GM12875 (cell line): ENCODE data around the gene CLSTN2.

Experiments
- H3K4me3 ChIP-seq: one replicate; pipeline ENCODE4 v1.5.1; 2011; ENCODE audit warnings: low read depth, low read length, control low read depth
- TF ChIP-seq, protein P1 (sequence below): IDR thresholded peaks from 2 replicates; pipeline ENCODE4 v1.5.1; 2011; ENCODE audit warnings: low read depth, mild to moderate bottlenecking, control low read depth, inconsistent platforms, low read length, moderate library complexity, borderline replicate concordance; ENCODE audit not compliant: insufficient read depth

CLSTN2 gene

DNA sequence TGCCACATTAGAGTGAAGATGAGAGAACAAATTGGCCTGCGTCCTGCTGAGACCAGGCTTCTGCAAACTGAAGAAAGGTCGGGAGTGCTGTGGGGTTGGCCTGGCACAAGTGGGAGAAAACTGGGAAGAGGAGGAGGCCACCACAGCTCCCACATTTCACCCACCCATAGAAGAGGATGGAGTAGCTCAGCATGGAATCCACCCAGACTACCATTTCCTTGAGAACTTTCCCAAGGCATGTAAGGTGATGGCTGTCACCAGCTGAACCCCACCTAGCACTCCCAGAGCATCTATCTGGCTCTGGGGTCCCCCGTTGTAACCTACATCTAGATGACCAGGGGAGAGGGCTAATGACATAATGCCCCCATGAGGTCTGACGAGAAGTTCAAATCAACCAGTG lies 622.5 kb downstream of the CLSTN2 start:
- H3K4me3 ChIP-seq, result no peak overlapping the region
- TF ChIP-seq, protein P1, sequence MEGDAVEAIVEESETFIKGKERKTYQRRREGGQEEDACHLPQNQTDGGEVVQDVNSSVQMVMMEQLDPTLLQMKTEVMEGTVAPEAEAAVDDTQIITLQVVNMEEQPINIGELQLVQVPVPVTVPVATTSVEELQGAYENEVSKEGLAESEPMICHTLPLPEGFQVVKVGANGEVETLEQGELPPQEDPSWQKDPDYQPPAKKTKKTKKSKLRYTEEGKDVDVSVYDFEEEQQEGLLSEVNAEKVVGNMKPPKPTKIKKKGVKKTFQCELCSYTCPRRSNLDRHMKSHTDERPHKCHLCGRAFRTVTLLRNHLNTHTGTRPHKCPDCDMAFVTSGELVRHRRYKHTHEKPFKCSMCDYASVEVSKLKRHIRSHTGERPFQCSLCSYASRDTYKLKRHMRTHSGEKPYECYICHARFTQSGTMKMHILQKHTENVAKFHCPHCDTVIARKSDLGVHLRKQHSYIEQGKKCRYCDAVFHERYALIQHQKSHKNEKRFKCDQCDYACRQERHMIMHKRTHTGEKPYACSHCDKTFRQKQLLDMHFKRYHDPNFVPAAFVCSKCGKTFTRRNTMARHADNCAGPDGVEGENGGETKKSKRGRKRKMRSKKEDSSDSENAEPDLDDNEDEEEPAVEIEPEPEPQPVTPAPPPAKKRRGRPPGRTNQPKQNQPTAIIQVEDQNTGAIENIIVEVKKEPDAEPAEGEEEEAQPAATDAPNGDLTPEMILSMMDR, result no peak

DNA sequence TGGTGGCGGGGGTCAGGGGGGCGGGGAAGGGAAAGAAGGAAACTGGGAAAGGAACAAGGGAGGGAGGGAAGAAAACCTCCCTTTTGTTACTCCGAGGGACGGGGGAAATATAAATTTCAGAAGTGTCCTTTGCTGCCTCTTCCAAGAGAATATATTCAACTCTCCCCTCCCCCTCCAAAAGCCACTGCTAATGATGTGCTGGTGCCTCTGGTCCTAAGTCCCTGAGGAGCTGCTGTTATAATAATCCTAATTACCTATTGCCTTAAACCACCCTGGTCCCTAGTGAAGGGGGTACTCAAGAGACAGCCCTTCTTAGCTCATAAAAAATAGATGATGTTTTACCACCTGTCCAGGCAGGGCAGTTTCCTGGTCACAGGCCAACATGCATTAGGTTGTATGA lies 624.6 kb downstream of the CLSTN2 start:
- TF ChIP-seq, protein P1, result no peak
- no peak overlapping the region for H3K4me3 ChIP-seq

DNA sequence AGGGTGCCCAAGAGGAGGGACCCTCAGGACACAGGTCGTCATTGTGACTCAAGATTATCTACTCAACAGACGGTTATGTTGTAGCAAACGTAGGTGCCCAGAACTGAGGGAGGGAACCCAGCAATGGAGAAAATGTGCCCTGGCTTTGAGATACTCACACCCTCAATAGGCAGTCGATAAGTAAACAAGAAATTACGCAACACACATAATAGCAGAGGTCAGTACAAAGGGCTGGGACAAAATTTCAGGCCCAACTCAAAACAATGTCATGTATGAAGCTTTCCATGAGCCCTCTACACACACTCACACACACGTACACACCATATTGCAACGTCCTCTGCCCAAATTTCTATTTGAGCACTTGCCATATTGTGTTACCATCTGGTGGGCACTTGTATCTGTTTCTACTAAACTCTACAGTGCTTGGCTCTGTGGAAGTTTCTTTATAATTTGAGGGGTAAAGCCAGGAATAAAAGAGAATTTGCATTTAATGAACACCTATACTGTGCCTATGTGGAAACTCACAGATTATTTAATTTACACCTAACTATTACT lies 628.3 kb downstream of the CLSTN2 start:
- H3K4me3 ChIP-seq, result no peak overlapping the region
- TF ChIP-seq, protein P1, result no peak

DNA sequence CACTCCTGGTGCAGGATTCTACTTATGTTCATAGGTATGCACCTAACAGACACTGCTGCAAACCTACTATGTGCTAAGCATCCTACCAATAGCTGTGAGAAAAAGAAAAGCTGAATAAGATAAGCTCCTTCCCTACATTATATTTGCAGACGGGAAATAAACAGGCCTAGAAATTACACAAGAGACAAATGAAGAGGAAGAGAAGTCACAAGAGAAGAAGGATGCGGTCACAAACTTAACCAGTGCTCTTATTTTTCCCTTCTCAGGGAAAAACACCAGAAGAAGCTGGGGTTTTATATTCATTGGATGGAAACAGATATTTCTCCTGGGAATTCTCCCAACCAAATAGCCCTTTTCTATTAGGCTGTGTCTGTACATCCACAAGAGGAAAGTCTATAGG lies 633.1 kb downstream of the CLSTN2 start:
- TF ChIP-seq, protein P1, result no peak

DNA sequence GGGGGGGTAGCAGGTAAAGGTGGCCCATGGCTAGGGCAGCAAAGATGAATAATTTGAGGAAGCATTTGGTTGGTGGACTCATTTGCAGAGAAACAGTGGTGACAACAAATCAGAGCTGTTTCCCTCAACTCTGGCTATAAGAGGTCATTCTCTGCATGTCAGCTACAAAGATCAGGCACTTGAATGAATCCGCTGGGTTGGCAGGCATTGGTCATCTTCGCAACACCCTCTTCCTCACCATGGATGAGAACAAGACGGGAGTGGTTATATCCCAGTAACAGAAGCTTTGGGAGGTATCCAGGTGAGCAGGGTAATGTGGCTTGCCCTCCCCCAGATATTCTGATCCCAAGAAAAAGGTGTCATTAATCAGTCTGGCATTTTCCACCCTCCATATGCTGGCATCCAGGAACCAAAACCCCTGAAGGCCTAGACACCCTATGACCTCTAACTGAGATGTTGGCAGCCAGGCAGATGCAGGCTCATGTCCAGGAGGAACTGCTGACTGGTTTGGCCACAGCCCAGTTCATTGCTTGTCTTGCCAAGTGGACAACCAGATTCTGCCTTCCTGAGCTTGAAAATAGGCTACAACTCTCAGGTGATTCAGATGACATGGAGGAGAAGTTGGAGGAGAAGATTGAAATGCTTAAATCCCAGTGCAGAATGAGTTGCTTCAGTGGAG lies 634.0 kb downstream of the CLSTN2 start:
- no peak overlapping the region for H3K4me3 ChIP-seq
- TF ChIP-seq, protein P1, result no peak

More for the DNA sequence above, 633.1 kb downstream of the CLSTN2 start:
- no peak overlapping the region for H3K4me3 ChIP-seq

DNA sequence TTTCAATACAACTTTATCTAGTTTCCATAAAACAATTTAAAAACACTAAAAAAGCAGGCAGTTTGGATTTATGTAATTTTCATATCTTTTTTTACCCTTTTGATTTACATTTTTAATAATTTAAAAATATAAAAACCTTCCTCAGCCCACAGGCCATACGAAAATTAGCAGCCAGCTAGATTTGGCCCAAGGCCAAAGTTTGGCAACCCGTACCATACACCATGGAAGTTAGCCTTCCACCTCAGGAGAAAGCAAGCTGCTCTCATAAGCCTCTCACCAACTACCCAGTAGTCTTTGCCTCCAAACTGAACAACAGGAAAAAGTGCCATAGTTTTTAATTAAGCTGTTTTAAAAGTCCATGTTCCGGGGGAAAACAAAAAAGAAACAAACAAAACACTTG lies 635.6 kb downstream of the CLSTN2 start:
- no peak overlapping the region for H3K4me3 ChIP-seq
- TF ChIP-seq, protein P1, result no peak

DNA sequence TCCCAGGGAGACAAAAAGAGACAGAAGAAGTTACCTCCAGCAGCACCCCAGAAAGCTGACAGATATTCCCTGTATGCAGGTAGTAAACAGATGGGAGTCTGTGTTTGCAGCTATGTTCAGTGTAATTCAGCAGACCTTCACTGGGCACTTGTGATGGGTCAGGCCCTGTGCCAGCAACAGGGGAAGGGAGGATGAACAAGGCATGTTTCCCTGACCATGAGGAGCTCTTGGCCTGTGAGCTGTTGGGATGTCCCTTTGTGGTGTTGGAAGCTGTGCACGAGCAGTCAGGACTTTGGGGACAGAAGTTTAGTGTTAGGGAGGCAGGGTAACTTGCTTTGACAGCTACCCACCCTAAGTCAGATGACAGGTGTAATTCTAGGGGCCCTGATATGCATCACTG lies 636.9 kb downstream of the CLSTN2 start:
- TF ChIP-seq, protein P1, result no peak
- no peak overlapping the region for H3K4me3 ChIP-seq
